Astrocyte of the hippocampus (primary cell): ENCODE data around the gene PGD.
A peak's percentile ranks its signal among the peaks of the same experiment; 100 is the strongest.
"Not testable (repeated sequence)": the region's sequence is repeated elsewhere in the genome, so short reads cannot be mapped to it uniquely, and the experiment has no call there.

ENCODE experiments used
- DNase-seq: peaks from one replicate; pipeline ENCODE4 v3.0.0; 2011; ENCODE audit warnings: low read depth, low spot score

The PGD gene

DNA sequence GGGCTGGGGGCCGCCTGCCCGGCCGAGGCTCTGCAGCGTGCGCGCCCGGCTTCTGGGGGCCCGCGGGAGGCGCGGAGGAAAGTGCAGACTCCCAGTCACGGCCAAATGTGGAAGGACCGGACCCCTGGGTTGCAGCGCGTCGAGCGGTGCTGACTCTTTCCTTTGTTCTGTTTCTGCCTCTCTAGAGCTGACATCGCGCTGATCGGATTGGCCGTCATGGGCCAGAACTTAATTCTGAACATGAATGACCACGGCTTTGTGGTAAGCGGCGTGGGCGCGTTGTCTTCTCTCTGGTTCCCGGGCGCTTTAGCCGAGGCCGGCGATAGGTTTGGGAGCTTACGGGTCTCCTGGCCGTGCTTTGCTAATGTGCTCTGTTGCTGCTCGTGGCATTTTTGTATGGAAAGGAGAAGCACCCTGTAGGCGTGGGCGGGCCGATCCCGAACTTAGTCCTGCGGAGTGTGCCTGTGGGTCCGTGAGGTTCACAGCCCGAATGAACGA lies 629 bp downstream of the PGD start:
- DNase-seq: peak; percentile 73

DNA sequence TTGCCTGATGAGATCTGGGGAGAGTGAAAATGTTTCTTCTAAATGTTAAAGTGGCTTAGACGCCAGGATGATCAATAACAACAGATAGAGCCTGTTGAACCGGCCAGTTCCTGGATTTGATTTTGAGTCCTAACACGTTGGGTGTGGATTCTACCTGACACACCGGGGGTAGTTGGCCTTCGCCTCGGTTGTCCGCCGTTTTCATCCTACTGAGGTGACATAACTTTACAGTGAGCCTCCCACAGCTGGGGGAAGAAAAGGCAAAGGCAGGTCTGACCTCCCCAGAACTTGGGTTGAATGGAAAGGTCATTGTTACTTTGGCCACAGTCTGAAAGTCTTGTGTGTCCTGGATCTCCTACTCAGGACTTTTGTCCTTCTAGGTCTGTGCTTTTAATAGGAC lies 1.1 kb downstream of the PGD start:
- peak; percentile 16 for DNase-seq

DNA sequence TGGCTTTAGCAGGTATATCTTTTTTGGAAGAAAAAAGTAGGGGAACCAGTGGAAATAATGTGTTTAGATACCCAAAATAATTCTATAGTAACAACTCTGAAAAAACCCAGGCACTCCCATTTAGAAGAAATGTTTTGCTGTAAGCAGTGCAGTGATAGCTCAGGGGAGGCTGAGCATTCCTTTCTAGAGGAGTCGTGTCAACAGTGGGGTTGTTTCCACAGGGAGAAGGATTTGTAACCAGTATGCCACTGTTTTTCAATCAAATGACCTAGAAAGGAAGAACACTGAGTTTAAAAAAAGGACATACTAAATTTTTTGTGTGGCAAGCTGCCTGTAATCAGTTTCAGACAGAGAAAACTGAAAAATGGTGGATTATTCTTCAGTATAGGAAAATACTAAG lies 2.4 kb downstream of the PGD start:
- DNase-seq: peak; percentile 57

DNA sequence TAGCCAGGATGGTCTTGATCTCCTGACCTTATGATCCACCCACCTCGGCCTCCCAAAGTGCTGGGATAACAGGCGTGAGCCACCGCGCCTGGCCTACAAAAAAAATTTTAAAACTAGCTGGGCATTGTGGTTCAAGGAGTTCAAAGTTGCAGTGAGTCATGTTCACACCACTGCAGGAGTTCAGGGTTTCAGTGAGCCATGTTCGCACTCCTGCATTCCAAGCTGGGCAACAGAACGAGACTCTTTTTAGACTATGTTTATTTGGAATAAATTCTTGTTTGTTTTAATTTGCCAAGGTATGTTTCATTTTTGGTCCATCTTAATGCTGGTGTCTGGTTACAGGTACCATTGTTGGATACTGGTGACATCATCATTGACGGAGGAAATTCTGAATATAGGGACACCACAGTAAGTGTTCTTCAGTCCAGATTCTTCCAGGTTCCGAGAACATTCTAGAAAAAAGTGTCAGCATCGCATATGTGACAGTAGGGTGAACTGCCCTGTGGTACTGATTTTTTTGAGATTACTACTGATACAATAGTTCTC lies 3.9 kb downstream of the PGD start:
- peak; percentile 45 for DNase-seq

DNA sequence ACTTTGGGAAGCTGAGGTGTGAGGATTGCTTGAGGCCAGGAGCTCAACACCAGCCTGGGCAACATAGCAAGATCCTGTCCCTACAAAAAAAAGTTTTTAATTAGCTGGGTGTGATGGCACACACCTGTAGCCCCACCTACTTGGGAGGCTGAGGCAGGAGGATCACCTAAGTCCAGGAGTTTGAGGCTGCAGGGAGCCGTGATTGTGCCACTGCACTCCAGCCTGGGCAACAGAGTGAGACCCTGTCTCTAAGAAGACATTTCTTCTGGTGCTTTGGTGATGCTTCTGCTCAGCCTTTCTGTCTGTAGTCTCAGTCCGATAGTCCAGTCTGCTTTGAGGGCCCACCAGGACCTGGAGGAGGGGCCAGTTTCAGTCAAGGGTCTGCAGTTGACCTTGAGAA lies 8.3 kb downstream of the PGD start:
- DNase-seq: no peak

DNA sequence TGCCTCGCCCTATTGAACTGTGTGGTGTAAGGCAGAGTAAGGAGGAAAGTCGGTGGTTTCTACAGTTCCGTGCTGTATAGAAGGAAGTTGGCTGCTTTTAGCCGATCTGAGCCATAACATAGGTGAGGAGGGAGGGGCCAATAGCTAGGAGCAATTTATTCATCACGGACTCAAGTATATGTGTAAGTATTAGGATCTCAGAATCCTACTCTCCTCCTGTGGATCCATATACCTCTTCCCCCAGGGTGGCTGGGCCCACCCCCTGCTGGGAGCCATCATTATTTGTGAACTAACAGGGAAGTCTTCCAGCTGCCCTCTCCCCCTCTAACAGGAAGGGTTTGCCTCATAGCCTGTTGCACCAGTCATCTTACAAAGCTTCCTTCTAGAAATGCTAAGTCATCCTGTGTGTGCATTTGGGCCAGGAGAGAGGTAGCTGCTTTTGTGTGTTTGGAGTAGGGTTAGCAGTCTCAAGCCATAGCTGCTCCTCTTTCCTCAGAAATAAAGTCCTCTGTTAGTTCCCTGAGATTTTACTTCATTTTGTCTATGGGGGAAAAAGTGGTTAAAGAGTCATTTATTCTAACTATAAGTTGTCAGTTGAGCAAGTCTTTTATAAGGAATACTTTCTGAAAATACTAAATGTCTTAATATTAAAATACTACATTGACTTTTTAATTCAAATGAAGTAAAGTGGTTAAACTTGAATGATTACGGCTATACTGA lies 16.5 kb downstream of the PGD start:
- peak; percentile 28 for DNase-seq

DNA sequence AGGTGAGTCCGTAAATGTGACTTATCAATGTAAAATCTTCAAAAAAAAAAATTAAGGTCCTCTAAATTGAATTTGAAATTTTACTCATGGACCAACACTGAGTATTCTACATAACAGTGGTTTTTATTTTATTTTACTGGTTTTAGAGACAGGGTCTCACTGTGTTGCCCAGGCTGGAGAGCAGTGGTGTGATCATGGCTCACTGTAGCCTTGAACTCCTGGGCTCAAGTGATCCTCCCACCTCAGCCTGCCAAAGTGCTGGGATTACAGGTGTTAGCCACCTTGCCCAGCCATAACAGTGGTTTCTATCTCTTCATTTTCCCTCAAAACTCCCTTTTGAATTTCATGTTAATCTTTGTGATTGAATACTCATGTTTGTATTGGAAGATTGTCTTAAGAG lies 17.1 kb downstream of the PGD start:
- DNase-seq: not testable (repeated sequence)

DNA sequence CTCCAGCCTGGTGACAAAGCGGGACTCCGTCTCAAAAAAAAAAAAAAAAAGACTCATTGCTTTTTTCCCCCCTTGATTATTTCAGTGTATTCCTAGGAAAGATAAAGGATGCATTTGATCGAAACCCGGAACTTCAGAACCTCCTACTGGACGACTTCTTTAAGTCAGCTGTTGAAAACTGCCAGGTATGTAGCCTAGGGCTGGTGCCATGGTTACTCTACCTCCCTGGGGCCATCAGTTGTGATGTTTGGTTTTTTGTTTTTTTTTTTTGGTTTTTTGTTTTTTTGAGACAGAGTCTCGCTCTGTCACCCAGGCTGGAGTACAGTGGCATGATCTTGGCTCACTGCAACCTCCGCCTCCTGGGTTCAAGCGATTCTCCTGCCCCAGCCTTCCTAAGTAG lies 19.9 kb downstream of the PGD start:
- not testable (repeated sequence) for DNase-seq

DNA sequence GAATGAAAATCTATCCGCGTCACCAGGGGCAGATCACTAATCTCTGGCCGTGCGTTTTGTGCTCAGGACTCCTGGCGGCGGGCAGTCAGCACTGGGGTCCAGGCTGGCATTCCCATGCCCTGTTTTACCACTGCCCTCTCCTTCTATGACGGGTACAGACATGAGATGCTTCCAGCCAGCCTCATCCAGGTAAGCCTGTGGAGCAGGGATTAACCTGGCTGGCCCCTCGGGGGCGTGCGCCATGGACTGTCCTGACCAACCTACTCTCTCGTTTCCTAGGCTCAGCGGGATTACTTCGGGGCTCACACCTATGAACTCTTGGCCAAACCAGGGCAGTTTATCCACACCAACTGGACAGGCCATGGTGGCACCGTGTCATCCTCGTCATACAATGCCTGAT lies 20.5 kb downstream of the PGD start:
- DNase-seq: no peak

DNA sequence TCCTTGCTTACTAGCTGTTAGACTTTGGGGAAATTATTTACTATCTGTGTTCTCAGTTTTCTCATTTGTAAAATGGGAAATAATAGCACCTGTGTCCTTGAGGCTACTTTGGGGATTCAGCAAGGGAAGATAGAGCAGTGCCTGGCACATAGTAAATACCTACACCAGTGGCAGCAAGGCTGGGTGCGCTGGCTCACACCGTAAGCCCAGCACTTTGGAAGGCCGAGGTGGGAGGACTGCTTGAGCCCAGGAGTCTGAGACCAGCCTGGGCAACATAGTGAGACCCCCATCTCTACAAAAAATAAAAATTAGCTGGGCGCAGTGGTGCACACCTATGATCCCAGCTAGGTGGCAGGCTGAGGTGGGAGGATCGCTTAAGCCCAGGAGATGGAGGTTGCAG lies 22.8 kb downstream of the PGD start:
- DNase-seq: no peak

DNA sequence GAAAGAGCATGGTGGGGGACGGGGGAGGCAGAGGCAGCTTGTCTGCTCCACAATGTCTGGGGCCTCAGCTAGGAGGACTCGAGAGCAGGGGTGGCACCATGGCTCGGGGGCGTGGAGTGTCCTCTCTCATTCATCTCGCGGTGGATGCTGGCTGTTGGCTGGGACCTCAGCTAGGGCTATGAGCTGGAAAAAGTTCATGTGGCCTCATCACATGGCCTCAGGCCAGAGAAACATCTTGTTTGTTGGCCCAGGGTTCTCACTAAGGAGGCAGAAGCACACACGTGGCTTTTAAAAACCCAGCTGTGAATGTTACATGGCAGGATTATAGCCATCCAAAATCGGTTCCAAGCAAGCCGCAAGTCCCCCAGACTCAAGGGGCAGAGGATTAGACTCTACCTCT lies 25.2 kb downstream of the PGD start:
- no peak for DNase-seq

DNA sequence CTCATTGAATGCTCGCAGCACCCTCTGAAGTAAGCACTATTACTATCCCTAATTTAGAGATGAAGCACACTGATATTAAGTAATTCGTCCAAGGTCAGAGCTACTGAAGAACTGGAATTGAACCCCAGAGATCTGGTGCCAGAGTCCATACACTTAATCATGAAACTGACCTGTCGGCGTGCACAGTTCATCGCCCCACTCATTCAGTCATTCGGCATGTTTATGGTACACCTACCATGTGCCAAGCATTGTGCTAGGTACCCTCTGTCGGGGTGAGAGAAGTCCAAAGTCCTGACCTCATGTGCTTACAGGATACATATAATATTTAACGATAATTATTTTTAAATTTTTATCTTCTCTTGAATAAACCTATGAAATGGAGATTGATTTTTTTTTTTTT lies 25.8 kb downstream of the PGD start:
- DNase-seq: no peak

DNA sequence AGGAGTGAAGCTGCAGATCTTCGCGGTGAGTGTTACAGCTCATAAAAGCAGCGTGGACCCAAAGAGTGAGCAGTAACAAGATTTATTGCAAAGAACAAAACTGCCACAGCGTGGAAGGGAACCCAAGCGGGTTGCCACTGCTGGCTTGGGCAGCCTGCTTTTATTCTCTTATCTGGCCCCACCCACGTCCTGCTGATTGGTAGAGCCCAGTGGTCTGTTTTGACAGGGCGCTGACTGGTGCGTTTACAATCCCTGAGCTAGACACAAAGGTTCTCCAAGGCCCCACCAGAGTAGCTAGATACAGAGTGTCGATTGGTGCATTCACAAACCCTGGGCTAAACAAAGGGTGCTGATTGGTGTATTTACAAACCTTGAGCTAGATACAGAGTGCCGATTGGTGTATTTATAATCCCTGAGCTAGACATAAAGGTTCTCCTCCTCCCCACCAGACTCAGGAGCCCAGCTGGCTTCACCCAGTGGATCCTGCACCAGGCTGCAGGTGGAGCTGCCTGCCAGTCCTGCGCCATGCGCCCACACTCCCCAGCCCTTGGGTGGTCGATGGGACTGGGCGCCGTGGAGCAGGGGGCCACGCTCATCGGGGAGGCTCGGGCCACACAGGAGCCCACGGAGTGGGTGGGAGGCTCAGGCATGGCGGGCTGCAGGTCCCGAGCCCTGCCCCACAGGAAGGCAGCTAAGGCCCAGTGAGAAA lies 27.1 kb downstream of the PGD start:
- DNase-seq: not testable (repeated sequence)

DNA sequence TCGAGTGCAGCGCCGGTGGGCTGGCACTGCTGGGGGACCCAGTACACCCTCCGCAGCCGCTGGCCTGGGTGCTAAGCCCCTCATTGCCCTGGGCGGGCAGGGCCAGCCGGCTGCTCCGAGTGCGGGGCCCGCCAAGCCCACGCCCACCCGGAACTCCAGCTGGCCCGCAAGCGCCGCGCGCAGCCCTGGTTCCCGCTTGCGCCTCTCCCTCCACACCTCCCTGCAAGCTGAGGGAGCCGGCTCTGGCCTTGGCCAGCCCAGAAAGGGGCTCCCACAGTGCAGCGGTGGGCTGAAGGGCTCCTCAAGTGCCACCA lies 27.6 kb downstream of the PGD start:
- not testable (repeated sequence) for DNase-seq

DNA sequence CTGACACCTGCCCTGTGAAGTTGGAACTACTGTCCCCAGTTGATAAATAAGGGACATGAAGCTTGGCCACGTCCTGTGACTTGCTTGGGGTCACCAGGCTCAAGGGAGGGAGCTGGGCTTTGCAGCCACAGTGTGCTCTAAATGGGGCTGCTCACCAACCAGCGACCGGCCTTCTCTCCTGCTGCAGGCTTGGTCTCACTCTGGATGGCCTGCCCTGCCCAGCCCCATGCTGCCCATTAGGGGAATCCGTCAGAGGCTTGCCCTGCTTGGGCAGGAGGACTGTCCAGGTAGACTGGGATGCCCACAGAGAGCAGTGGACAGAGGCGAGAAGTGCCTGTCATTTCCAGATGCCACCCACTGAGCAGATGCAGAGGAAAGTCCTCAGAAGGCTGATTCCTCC lies 30.1 kb downstream of the PGD start:
- DNase-seq: no peak

DNA sequence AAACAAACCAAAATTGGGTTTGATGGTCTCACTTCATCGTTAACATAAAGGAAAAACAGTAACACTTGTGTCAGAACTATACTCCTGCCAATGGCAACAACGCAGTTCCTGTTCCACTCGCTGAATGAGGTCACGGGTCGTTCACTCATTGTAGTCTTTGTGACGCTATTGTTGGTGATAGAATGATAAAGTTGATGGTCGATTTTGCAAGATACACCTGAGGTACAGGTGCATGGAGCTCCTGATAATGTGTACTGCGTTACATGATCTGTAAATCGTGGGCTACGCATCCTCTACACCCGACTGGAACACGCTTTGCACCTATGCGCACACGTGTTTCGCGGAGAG lies 31.0 kb downstream of the PGD start:
- no peak for DNase-seq

DNA sequence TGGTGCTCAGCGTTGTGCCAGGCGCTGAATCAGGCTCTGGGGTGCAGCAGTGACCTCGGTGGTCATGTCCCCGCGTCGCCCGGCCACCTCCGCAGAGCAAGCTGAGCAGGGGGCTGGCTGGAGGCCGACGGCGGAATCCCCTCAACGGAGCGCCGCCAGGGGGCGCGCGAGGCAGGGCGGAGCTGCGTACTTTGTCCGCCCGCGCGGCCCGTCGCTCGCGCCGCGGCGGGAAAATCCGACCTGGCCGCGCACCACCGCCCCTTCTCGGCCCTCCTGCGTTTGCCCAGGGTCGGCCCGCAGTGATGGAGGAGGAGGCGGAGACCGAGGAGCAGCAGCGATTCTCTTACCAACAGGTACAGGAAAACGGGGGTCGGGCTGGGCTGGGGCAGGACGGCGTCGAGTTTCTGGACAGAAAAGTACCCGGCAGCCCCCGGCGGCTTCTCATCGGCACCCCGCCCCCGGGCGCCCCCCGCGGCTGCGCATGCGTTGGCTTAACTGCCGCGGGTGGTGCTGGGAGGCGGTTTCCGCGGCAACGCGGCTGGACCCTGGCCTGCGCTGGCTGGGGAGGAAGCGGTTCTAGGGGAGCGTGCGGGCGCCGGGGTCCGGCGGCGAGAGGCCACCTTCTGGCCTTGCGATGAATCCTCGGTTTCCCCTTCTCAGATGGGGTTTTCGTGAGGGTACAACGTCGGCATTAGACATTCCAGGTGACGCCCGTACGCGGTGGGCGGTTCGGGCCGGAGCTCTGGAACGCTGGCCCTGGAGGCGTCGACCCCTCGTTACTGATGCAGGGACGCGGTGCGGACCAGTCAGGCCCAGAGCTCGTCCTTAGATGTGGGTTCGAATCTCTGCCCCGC lies 31.6 kb downstream of the PGD start, which contains the start of gene CENPS:
TSS of gene CENPS (plus strand) at position 218 of the 854 bp plus-strand sequence. CDS start at position 303, 85 bp downstream.
- peak; percentile 97 for DNase-seq

DNA sequence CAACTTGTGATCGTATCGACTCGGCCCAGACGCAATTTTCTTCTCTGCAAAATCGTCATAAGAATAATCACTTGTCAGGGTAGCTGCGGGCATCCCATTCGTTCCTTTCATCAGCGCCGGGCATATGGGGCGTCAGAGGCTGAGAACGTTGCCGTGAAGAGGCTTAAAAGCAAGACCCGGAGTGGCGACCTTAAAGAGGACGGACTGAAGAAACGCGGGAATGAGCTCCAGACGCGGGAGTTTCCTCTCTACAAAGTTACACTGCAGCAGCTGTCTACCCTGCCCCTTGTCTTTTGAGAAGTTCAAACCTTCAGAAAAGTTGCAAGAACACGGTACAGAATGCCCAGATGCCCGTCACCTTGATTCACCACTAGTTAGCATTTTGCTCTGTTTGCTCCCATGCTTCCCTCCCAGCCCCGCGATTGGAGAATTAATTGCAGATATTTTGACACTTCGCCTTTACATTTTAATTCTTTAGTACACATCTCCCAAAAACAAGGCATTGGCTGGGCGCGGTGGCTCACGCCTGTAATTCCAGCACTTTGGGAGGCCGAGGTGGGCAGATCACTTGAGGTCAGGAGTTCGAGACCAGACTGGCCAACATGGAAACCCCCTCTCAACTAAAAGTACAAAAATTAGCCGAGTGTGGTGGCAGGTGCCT lies 32.3 kb downstream of the PGD start:
- DNase-seq: no peak

DNA sequence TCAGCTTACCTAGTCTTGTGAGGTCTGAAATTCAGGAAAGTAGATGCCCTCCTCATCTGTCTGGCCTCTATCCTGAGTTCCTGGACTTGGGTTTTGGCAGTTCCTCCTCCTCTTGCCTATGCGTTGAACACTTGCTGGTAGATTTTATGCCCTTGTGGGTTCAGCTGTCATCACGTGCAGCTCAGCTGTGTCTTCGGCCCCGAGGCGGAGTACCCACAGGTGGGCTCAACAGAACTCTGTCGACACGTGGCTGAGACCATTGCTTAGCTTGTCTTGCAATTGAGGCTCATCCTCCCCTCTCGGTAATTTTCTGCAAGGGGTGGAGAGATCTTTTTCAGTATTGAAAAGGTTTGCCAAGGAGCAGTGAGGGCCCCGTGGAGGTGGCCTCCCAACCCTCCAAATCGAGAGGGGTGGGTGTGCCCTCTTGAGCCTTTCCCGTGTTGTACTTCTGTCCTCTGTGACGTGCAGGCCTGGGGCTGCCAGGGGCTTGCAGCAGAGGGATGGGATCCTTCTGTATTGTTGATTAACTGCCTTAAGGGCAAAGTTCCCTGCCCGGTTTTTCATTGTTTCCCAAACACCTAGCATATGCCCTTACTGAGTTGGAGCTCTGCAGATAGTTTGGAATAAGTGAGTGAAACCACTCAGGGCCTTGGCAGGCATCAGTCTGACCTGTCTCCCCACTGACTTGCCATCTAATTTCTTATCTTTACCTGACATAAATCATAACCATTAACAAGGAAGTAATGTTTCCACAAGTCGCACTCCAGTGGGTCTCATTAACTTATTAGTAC lies 34.2 kb downstream of the PGD start:
- no peak for DNase-seq

DNA sequence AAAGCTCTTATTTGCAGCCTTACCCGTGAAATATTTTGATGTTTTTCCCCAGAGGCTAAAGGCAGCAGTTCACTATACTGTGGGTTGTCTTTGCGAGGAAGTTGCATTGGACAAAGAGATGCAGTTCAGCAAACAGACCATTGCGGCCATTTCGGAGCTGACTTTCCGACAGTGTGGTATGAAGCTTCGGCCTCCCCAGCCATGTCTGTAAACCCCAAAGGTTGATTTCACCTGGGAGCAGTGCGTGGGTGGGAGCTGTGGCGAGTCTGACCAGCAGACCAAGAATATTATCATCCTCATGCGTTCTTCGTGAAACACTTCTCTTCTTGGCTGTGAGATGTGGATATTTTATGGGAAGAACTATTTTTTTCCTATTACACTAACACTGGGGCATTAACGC lies 34.9 kb downstream of the PGD start:
- no peak for DNase-seq

DNA sequence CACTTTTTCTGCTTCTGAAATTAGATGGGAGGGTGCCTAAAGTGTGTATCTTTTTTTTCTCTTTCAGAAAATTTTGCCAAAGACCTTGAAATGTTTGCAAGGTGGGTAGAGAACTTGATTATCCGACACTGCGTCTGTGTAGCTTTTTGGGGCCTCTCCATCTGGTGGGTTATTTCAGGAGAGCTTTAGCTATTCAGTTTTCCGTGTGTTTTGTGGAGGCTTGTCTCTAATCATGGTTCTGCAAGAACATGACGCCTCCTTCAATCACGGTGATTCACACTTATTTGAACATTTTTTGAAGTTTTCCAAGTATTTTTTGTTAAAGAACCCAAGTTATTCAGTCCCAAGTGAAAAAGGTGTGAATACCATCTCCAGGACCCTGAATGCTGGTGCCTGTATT lies 35.7 kb downstream of the PGD start:
- DNase-seq: no peak
